ENCODE measurements around the gene ST7. TPM values are rescaled to one million over a fixed set of nuclear protein-coding genes. Genes with fewer than 3 reads are reported as not detected.

ST7 gene
- total RNA-seq, 1 experiment from 2014 or later = 38.2 TPM

GRCh38 chr7:116949941-116950801 is 3.1 kb upstream of the ST7 start:
- no peaks in the 10 kb centered on the region for H3K36me3 ChIP-seq (ENCODE audit: control insufficient read depth, insufficient read depth, low read length)
- no peak for DNase-seq
- H3K27me3 ChIP-seq (replicated peaks; ENCODE audit: control insufficient read depth, insufficient read depth, low read length) = no peaks in the 10 kb centered on the region
- H3K27ac Mint-ChIP-seq (ENCODE audit: unreplicated experiment) = no peak overlapping the region
- ChIA-PET POLR2A (no interaction called here), CTCF (no interaction called here)
- peaks cover 5% of the 10 kb centered on the region for H3K4me1 Mint-ChIP-seq (ENCODE audit: low read depth, unreplicated experiment)
- peaks cover 9% of the 10 kb centered on the region for H3K4me1 ChIP-seq
- no peaks in the 10 kb centered on the region for H3K9me3 Mint-ChIP-seq (ENCODE audit: unreplicated experiment)
- H3K27me3 Mint-ChIP-seq (ENCODE audit: insufficient read depth, unreplicated experiment) = no peaks in the 10 kb centered on the region
- no peaks in the 10 kb centered on the region for H3K9me3 ChIP-seq
- H3K4me3 Mint-ChIP-seq (ENCODE audit: unreplicated experiment) = no peak overlapping the region
- peaks cover 14% of the 10 kb centered on the region for H3K36me3 Mint-ChIP-seq (ENCODE audit: insufficient read depth, unreplicated experiment)
- TF ChIP-seq CTCF (IDR thresholded peaks at IDR 0.05; ENCODE audit: insufficient read depth in 1 of 2, low read depth in 1 of 2, low read length in 1 of 2, severe bottlenecking in 1 of 2, unreplicated experiment in 1 of 2) = no peak
- H3K4me3 ChIP-seq (ENCODE audit: low read depth, low read length) = no peak overlapping the region
- BruUV-seq (replicated peaks) = no TSS peak
- intact Hi-C loops (cut with micrococcal nuclease; ENCODE audit: unreplicated experiment) = loop anchor here (5.0 kb wide), 1 partner anchor 62 kb away; no protein-coding TSS in a partner anchor

GRCh38 chr7:116950889-116951351 is 2.4 kb upstream of the ST7 start:
- no peaks in the 10 kb centered on the region for H3K36me3 ChIP-seq (ENCODE audit: control insufficient read depth, insufficient read depth, low read length)
- POLR2A ChIA-PET = no interaction called here
- H3K27me3 Mint-ChIP-seq (ENCODE audit: insufficient read depth, unreplicated experiment) = no peaks in the 10 kb centered on the region
- no peak for TF ChIP-seq CTCF (IDR thresholded peaks at IDR 0.05; ENCODE audit: insufficient read depth in 1 of 2, low read depth in 1 of 2, low read length in 1 of 2, severe bottlenecking in 1 of 2, unreplicated experiment in 1 of 2)
- CTCF ChIA-PET = no interaction called here
- peak overlapping the region; percentile 94 for H3K4me3 Mint-ChIP-seq (ENCODE audit: unreplicated experiment)
- DNase-seq = no peak
- no peak overlapping the region for H3K4me3 ChIP-seq (ENCODE audit: low read depth, low read length)
- peaks cover 11% of the 10 kb centered on the region for H3K4me1 Mint-ChIP-seq (ENCODE audit: low read depth, unreplicated experiment)
- no peaks in the 10 kb centered on the region for H3K9me3 ChIP-seq
- BruUV-seq (replicated peaks) = no TSS peak
- no peaks in the 10 kb centered on the region for H3K9me3 Mint-ChIP-seq (ENCODE audit: unreplicated experiment)
- H3K4me1 ChIP-seq = peaks cover 12% of the 10 kb centered on the region
- peaks cover 14% of the 10 kb centered on the region for H3K36me3 Mint-ChIP-seq (ENCODE audit: insufficient read depth, unreplicated experiment)
- H3K27ac Mint-ChIP-seq (ENCODE audit: unreplicated experiment) = peak overlapping the region; percentile 7
- no peaks in the 10 kb centered on the region for H3K27me3 ChIP-seq (replicated peaks; ENCODE audit: control insufficient read depth, insufficient read depth, low read length)
- intact Hi-C loops (cut with micrococcal nuclease; ENCODE audit: unreplicated experiment) = loop anchor here (1.0 to 5.0 kb wide), 2 partner anchors 21 to 61 kb away; no protein-coding TSS in a partner anchor

GRCh38 chr7:116951366-116952292 is 1.7 kb upstream of the ST7 start:
- Mint-ChIP-seq H3K27me3 (ENCODE audit: insufficient read depth, unreplicated experiment) (no peaks in the 10 kb centered on the region), H3K9me3 (ENCODE audit: unreplicated experiment) (no peaks in the 10 kb centered on the region), H3K4me1 (ENCODE audit: low read depth, unreplicated experiment) (peaks cover 14% of the 10 kb centered on the region), H3K4me3 (ENCODE audit: unreplicated experiment) (peak overlapping the region; percentile 94), H3K36me3 (ENCODE audit: insufficient read depth, unreplicated experiment) (peaks cover 14% of the 10 kb centered on the region), H3K27ac (ENCODE audit: unreplicated experiment) (peak overlapping the region; percentile 73)
- peaks cover 12% of the 10 kb centered on the region for H3K4me1 ChIP-seq
- H3K36me3 ChIP-seq (ENCODE audit: control insufficient read depth, insufficient read depth, low read length) = no peaks in the 10 kb centered on the region
- DNase-seq = peak; percentile 64 to 80
- POLR2A ChIA-PET = no interaction called here
- intact Hi-C loops (cut with micrococcal nuclease; ENCODE audit: unreplicated experiment) = loop anchor here (1.0 to 5.0 kb wide), 3 partner anchors 21 to 141 kb away; no protein-coding TSS in a partner anchor
- no peaks in the 10 kb centered on the region for H3K27me3 ChIP-seq (replicated peaks; ENCODE audit: control insufficient read depth, insufficient read depth, low read length)
- no TSS peak for BruUV-seq (replicated peaks)
- H3K4me3 ChIP-seq (ENCODE audit: low read depth, low read length) = peak overlapping the region; percentile 91
- no peaks in the 10 kb centered on the region for H3K9me3 ChIP-seq
- CTCF ChIA-PET = no interaction called here
- TF ChIP-seq CTCF (IDR thresholded peaks at IDR 0.05; ENCODE audit: insufficient read depth in 1 of 2, low read depth in 1 of 2, low read length in 1 of 2, severe bottlenecking in 1 of 2, unreplicated experiment in 1 of 2) = no peak
